Epithelial cell of esophagus (primary cell): ENCODE measurements around the gene DDN.

Source experiments
- DNase-seq: peaks from one replicate; pipeline ENCODE4 v3.0.0; 2010; ENCODE audit warnings: low read depth
- H3K4me3 ChIP-seq: 2 replicates; pipeline ENCODE4 v1.5.1; 2011; ENCODE audit warnings: mild to moderate bottlenecking, low read length, control low read depth
- TF ChIP-seq, protein P1 (sequence below): IDR thresholded peaks from 2 replicates; pipeline ENCODE4 v1.5.1; 2011; ENCODE audit warnings: low read depth, mild to moderate bottlenecking, low read length, control low read depth, inconsistent platforms; ENCODE audit not compliant: insufficient read depth; ENCODE audit errors: missing control alignments

The DDN gene

DNA sequence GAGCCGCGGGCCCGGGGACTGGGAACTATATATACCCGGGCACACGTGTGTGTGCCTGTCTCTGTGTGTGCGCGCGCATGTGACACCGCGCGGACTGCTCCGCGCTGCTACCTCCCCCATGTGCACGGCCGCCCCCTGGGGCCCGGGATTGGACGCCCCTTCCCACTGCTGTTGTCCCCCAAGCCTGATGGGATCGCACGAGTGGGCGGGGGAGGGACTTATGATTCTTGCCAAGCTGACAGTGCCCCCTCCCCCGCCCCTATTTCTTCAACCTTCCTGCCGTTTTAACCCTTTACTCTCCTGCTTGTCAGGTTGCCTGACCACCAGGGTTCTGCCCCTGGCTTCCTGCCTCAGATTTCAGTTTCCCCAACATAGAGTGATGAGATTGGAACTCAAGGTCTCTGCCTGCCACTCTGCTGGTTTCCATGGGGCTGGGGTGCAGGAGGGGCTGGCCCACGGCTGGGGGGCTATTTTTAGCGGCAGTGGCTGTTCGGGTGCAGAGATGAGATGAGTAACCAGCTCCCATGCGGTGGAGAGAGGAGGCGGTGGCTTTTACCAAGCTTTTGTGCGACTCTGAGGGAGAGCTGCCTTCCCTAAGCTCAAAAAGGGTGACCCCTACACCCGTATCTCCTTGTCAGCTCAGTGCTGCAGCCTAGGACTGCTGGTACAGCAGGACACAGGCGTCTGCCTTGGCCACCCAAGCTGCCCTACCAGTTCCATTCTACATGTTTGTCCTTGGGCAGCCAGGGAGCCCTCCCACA, at the start of gene DDN:
TSS of gene DDN (minus strand) at position 5 of the 761 bp plus-strand sequence. CDS start 88 bp downstream, outside the sequence.
- peak within 1 kb of the TSS; percentile 31 for H3K4me3 ChIP-seq
- peak; percentile 35 for DNase-seq
- TF ChIP-seq, protein P1, sequence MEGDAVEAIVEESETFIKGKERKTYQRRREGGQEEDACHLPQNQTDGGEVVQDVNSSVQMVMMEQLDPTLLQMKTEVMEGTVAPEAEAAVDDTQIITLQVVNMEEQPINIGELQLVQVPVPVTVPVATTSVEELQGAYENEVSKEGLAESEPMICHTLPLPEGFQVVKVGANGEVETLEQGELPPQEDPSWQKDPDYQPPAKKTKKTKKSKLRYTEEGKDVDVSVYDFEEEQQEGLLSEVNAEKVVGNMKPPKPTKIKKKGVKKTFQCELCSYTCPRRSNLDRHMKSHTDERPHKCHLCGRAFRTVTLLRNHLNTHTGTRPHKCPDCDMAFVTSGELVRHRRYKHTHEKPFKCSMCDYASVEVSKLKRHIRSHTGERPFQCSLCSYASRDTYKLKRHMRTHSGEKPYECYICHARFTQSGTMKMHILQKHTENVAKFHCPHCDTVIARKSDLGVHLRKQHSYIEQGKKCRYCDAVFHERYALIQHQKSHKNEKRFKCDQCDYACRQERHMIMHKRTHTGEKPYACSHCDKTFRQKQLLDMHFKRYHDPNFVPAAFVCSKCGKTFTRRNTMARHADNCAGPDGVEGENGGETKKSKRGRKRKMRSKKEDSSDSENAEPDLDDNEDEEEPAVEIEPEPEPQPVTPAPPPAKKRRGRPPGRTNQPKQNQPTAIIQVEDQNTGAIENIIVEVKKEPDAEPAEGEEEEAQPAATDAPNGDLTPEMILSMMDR: no peak

GRCh38 chr12:49048953-49049352, 49.8 kb upstream of the DDN start:
- TF ChIP-seq, protein P1: no peak
- DNase-seq: no peak
- no peak overlapping the region for H3K4me3 ChIP-seq

GRCh38 chr12:49046129-49046895, 47.1 kb upstream of the DDN start:
- TF ChIP-seq, protein P1: no peak
- no peak for DNase-seq
- no peak overlapping the region for H3K4me3 ChIP-seq

GRCh38 chr12:49044660-49045059, 45.5 kb upstream of the DDN start:
- TF ChIP-seq, protein P1: no peak

DNA sequence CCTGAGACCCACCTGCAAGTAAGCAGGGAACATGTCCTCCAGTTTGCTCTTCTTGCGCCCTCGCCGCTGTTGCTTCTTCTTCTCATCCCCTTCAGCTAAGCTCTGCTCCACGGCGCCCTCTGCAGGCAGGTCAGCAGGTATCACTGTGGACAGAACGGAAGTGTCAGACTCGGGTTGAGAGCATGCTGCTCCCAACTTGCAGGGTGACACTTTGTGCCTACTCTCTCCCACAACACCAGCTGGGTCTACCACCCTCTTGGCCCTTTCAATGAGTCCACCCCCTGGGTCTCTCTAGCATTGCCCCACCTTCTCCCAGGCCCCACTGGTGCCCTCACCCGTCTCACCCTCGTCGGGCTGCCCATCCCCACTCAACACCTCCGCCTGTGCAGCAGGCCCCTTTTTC, 44.7 kb upstream of the DDN start:
- no peak overlapping the region for H3K4me3 ChIP-seq
- TF ChIP-seq, protein P1: peak; percentile 81
- peak; percentile 64 for DNase-seq

More at GRCh38 chr12:49044660-49045059, 45.5 kb upstream of the DDN start:
- DNase-seq: no peak
- H3K4me3 ChIP-seq: no peak overlapping the region

DNA sequence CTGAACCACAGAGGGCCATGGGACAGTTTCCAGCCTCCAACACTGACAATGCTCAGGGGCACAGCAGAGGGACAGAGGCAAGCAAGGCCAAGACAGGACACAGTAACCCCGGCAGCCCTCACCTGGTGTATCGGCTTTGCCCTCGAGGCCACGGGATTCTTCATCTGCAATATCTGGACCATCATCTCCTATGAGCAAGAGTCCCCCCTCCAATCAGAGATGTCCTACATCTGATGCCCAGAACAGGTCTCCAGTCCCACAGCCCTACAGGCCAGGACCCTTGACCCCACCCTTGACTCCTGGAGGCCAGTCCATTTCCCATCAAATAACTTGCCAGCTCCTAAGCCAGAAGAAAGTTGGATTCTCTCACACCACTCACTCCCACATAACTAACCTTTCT, 44.1 kb upstream of the DDN start:
- TF ChIP-seq, protein P1: no peak
- H3K4me3 ChIP-seq: no peak overlapping the region
- no peak for DNase-seq
